Lower leg skin (tissue), 3 donors: ENCODE measurements around the gene PARS2.

Source experiments
- POLR2A ChIP-seq, 2 donors: fragments of 450-650 bp; IDR thresholded peaks; one replicate each; pipeline ENCODE4 v1.6.1; 2016 to 2017; ENCODE audit warnings: antibody characterized with exemption in 2 of 2, mild to moderate bottlenecking in 1 of 2, moderate library complexity in 1 of 2
- TF ChIP-seq, protein P1 (sequence below), 3 donors: fragments of 450-650 bp; IDR thresholded peaks; one replicate each; pipeline ENCODE4 v1.5.1; 2016; ENCODE audit warnings: antibody characterized with exemption in 3 of 3, mild to moderate bottlenecking in 3 of 3, moderate library complexity in 2 of 3

DNA sequence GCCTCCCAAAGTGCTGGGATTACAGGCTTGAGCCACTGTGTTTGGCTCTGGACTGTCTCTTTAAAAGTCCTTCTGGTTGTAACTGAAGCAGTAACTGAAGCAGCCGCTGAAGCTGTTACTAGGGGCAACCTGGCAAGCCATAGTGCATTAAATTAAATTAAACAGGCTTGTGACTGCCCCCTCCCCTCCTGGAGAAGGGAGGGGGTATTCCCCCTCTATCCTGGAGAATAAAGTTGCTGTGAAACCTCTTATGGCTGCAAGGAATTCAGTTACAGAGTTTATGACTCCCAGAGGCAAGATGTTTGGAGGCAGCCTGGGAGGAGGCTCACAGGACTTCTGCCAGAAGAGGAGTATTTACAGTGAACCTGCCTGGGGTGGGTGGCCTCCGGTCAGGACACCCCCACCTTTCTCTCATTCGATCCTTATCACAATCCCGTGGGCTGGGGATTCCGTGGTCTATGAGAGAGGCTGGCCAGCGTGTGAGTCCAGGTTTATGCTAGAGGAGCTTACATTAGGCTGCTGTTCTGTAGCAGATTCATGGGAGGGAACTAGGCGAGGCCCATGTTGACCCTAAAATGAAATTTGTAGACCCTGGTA is 28.5 kb upstream of the PARS2 start:
- TF ChIP-seq POLR2A (IDR thresholded peaks at IDR 0.05), result no peak
- TF ChIP-seq, protein P1, sequence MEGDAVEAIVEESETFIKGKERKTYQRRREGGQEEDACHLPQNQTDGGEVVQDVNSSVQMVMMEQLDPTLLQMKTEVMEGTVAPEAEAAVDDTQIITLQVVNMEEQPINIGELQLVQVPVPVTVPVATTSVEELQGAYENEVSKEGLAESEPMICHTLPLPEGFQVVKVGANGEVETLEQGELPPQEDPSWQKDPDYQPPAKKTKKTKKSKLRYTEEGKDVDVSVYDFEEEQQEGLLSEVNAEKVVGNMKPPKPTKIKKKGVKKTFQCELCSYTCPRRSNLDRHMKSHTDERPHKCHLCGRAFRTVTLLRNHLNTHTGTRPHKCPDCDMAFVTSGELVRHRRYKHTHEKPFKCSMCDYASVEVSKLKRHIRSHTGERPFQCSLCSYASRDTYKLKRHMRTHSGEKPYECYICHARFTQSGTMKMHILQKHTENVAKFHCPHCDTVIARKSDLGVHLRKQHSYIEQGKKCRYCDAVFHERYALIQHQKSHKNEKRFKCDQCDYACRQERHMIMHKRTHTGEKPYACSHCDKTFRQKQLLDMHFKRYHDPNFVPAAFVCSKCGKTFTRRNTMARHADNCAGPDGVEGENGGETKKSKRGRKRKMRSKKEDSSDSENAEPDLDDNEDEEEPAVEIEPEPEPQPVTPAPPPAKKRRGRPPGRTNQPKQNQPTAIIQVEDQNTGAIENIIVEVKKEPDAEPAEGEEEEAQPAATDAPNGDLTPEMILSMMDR (IDR thresholded peaks at IDR 0.05), result no peak
